Dendritic cell treated with granulocyte-macrophage colony-stimulating factor and Interleukin-4, amounts not matched to agents 40 ng/mL and 50 ng/mL, for 4 days (primary cell): ENCODE data around the gene FGG.
"Not testable (repeated sequence)": the region's sequence is repeated elsewhere in the genome, so short reads cannot be mapped to it uniquely, and the experiment has no call there.

Experiments used
- H3K27ac Mint-ChIP-seq: one replicate; pipeline ENCODE4 v1.8.0; 2022; ENCODE audit warnings: mild to moderate bottlenecking, mixed read lengths
- H3K27me3 Mint-ChIP-seq: one replicate; pipeline ENCODE4 v1.8.0; 2022; ENCODE audit warnings: mild to moderate bottlenecking, mixed read lengths
- H3K36me3 Mint-ChIP-seq: one replicate; pipeline ENCODE4 v1.8.0; 2022; ENCODE audit warnings: low read depth, mixed read lengths
- H3K4me1 Mint-ChIP-seq: one replicate; pipeline ENCODE4 v1.8.0; 2022; ENCODE audit warnings: low read depth, mixed read lengths
- H3K4me3 Mint-ChIP-seq: one replicate; pipeline ENCODE4 v1.8.0; 2022; ENCODE audit warnings: mild to moderate bottlenecking, moderate library complexity, mixed read lengths
- H3K9me3 Mint-ChIP-seq: one replicate; pipeline ENCODE4 v1.8.0; 2022; ENCODE audit warnings: mixed read lengths
- intact Hi-C: fragments of 100-400 bp; cut with micrococcal nuclease; formaldehyde crosslinking; loops from one replicate; pipeline ENCODE4 v1.15.0; 2022

Gene FGG

GRCh38 chr4:154603033-154603943 lies 9.2 kb downstream of the FGG start:
- Mint-ChIP-seq H3K4me1 (no peaks in the 10 kb centered on the region), H3K9me3 (no peaks in the 10 kb centered on the region), H3K4me3 (no peak overlapping the region), H3K27ac (no peak overlapping the region), H3K27me3 (no peaks in the 10 kb centered on the region), H3K36me3 (no peaks in the 10 kb centered on the region)
- intact Hi-C loops = no loop called here

GRCh38 chr4:154602404-154603020 lies 9.9 kb downstream of the FGG start:
- no peak overlapping the region for H3K4me3 Mint-ChIP-seq
- no peak overlapping the region for H3K27ac Mint-ChIP-seq
- intact Hi-C loops = no loop called here
- H3K36me3 Mint-ChIP-seq = no peaks in the 10 kb centered on the region
- H3K9me3 Mint-ChIP-seq = no peaks in the 10 kb centered on the region
- no peaks in the 10 kb centered on the region for H3K27me3 Mint-ChIP-seq
- H3K4me1 Mint-ChIP-seq = no peaks in the 10 kb centered on the region

GRCh38 chr4:154597798-154598774 lies 14.4 kb downstream of the FGG start:
- Mint-ChIP-seq H3K9me3 (no peaks in the 10 kb centered on the region), H3K4me3 (no peak overlapping the region), H3K36me3 (no peaks in the 10 kb centered on the region), H3K27me3 (no peaks in the 10 kb centered on the region), H3K4me1 (peaks cover 6% of the 10 kb centered on the region), H3K27ac (no peak overlapping the region)
- intact Hi-C loops = no loop called here

DNA sequence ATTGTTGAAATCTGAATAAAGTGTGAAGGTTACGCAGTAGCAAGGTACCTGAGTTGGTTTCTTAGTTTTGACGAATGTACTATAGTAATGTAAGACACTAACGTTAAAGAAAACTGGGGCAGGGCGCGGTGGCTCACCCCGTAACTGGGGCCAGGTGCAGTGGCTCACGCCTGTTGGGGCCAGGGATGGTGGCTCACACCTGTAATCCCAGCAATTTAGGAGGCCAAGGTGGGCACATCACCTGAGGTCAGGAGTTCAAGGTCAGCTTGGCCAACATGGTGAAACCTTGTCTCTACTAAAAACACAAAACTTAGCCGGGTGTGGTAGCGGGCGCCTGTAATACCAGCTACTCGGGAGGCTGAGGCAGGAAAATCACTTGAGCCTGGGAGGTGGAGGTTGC lies 15.2 kb downstream of the FGG start:
- intact Hi-C loops, H3K27me3 Mint-ChIP-seq, H3K4me1 Mint-ChIP-seq, H3K36me3 Mint-ChIP-seq, H3K4me3 Mint-ChIP-seq, H3K27ac Mint-ChIP-seq, H3K9me3 Mint-ChIP-seq: not testable (repeated sequence)

DNA sequence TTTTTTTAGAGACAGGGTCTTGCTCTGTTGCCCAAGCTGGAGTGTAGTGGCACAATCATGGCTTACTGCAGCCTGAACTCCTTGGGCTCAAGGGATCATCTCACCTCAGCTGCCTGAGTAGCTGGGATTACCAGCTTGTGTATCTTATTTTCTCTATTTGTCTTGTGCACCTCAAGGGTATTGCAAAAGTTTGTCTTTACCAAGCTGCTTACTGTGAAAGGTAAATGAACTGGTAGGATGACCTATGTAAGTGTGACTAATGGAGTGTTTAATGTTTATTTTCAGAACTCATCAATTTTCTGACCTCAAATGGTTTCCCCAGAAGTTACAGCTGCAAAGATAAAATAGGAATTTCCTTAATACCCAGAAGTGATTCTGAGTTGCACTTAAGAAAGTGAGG lies 16.6 kb downstream of the FGG start:
- peaks cover 6% of the 10 kb centered on the region for H3K4me1 Mint-ChIP-seq
- intact Hi-C loops = no loop called here
- H3K9me3 Mint-ChIP-seq = no peaks in the 10 kb centered on the region
- no peaks in the 10 kb centered on the region for H3K27me3 Mint-ChIP-seq
- no peaks in the 10 kb centered on the region for H3K36me3 Mint-ChIP-seq
- H3K4me3 Mint-ChIP-seq = no peak overlapping the region
- H3K27ac Mint-ChIP-seq = no peak overlapping the region

GRCh38 chr4:154594343-154594742 lies 18.1 kb downstream of the FGG start:
- intact Hi-C loops = not testable (repeated sequence)

GRCh38 chr4:154593868-154594267 lies 18.6 kb downstream of the FGG start:
- peaks cover 3% of the 10 kb centered on the region for H3K27me3 Mint-ChIP-seq
- no peaks in the 10 kb centered on the region for H3K36me3 Mint-ChIP-seq
- H3K4me3 Mint-ChIP-seq = no peak overlapping the region
- intact Hi-C loops = no loop called here
- no peaks in the 10 kb centered on the region for H3K9me3 Mint-ChIP-seq
- peaks cover 6% of the 10 kb centered on the region for H3K4me1 Mint-ChIP-seq
- H3K27ac Mint-ChIP-seq = no peak overlapping the region

More at GRCh38 chr4:154594343-154594742, 18.1 kb downstream of the FGG start:
- not testable (repeated sequence) for H3K27ac Mint-ChIP-seq, H3K36me3 Mint-ChIP-seq, H3K4me3 Mint-ChIP-seq, H3K27me3 Mint-ChIP-seq, H3K4me1 Mint-ChIP-seq, H3K9me3 Mint-ChIP-seq

DNA sequence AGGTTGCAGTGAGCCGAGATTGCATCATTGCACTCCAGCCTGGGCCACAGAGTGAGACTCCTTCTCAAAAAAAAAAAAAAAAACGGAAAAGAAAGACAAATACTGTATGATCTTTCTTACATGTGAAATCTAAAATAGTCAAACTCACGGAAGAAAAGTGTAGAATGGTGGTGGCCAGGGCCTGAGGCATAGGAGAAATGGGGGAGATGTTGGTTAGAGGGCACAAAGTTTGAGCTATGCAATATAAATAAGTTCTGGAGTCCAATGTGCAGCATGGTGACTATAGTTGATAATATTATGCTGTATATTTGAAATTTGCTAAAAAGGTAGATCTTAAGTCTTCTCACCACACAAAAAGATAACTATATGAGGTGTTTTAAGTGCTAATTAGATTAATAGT lies 20.6 kb downstream of the FGG start:
- Mint-ChIP-seq H3K27me3 (peaks cover 4% of the 10 kb centered on the region), H3K36me3 (no peaks in the 10 kb centered on the region), H3K27ac (no peak overlapping the region), H3K4me1 (peaks cover 3% of the 10 kb centered on the region), H3K4me3 (no peak overlapping the region), H3K9me3 (no peaks in the 10 kb centered on the region)
- intact Hi-C loops = no loop called here

- H3K27ac Mint-ChIP-seq = no peak within 1 kb of the TSS
- peaks cover 4% of the 10 kb centered on the region for H3K27me3 Mint-ChIP-seq
- no peaks in the 10 kb centered on the region for H3K9me3 Mint-ChIP-seq
- no peaks in the 10 kb centered on the region for H3K4me1 Mint-ChIP-seq
- no peak within 1 kb of the TSS for H3K4me3 Mint-ChIP-seq
- no peaks in the 10 kb centered on the region for H3K36me3 Mint-ChIP-seq
- intact Hi-C loops = no loop called here
Measured at GRCh38 chr4:154590329-154591006, 22.0 kb downstream of the FGG start, which contains the start of gene FGA. Gene FGA (minus strand): TSS chr4:154590742. CDS start chr4:154590687, 55 bp downstream.

DNA sequence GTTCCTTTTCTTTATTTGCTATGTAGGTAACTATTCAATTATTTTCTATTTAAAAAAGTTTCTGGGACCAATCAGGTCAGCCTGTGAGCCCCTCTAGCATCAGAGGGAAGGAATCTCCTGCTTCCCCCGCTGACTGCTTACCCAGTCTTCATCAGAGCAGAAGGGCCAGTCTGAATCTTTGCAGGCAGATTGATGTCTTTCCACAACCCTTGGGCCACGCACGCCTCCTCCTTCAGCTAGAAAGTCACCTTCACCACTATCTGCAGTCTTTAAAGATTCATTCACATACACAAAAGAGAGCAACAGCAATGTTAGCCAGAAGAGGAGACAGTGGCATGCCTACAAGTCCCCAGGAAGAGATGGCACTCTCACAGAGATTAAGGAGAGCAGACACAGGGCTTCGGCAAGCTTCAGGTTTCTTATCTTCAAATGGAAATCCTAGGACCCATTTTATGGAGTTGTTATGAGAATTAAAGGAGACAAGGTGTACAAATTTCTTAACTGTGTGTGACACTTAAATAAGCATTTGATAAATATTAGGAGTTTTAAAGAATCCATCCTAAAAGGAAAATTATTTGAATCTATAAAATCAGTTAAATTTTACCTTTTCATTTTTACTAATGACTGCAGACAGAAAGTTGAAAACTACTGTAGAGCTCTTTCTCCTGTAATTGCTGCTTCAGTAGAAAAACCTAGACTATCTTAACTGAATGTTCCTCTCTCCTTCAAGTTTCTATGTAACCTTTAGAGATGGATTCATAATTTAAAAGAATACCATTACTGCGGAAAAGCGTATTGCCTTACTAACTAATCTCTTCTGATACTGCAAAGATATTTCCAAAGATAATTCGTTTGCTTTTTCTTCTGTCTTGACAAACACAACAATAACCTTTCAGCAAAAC lies 22.9 kb downstream of the FGG start:
- Mint-ChIP-seq H3K27ac (no peak overlapping the region), H3K9me3 (no peaks in the 10 kb centered on the region), H3K27me3 (peaks cover 4% of the 10 kb centered on the region), H3K4me1 (no peaks in the 10 kb centered on the region), H3K4me3 (no peak overlapping the region), H3K36me3 (no peaks in the 10 kb centered on the region)
- intact Hi-C loops = no loop called here

DNA sequence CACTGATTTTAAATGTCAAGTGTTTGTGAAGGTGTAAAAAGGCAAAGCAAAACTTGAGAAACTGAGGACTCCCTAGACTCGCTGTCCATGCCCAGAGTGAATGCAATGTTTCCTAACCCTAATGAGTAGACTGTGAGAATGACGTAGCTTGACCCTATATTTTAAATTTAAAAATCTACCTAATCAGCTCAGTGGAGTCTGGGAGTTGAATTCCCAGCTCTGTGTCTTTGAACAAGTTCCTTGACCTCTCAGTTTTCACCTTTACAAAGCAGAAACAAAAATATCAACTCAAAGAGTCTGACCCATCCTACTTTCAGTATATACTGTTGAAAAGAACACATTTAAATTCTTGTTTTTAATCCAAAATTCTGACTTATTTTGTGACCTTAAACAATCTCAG lies 24.3 kb downstream of the FGG start:
- Mint-ChIP-seq H3K27ac (no peak overlapping the region), H3K9me3 (no peaks in the 10 kb centered on the region), H3K27me3 (peaks cover 4% of the 10 kb centered on the region), H3K4me3 (no peak overlapping the region), H3K4me1 (no peaks in the 10 kb centered on the region), H3K36me3 (no peaks in the 10 kb centered on the region)
- intact Hi-C loops = no loop called here

DNA sequence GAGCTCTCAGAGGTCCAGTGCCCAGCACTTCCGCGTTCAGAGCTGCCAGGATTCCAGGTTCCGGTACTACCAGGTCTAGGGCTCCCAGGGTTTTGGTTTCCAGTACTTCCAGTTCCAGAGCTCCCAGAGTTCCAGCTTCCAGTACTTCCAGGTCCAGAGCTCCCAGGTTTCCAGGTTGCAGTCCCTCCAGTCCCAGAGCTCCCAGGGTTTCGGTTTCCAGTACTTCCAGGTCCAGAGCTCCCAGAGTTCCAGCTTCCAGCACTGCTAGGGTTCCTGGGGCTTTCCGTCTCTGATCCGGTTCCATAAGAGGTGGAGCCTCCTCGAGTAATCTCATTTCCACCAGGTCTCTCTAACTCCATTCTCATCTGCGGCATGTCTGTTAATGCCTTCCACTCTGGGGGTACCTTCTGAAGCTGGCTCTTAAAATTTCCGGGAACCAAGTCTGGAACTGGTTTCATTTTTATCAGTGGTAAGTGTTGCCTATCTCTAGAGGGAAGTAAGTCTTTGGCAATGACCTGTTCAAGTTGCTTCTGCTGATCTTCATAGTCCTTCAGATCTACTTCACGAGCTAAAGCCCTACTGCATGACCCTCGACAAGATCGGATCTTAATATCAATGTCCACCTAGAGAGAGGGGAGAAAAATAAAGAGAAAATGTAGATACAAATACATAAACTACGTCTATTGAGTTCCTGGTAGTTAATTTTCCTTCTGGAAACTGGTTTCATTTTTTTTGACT lies 26.0 kb downstream of the FGG start:
- Mint-ChIP-seq H3K27me3 (peaks cover 4% of the 10 kb centered on the region), H3K4me3 (no peak overlapping the region), H3K4me1 (no peaks in the 10 kb centered on the region), H3K27ac (no peak overlapping the region), H3K9me3 (no peaks in the 10 kb centered on the region), H3K36me3 (no peaks in the 10 kb centered on the region)
- intact Hi-C loops = no loop called here
